ENCODE data around the gene OR6C68. TPM values are rescaled to one million over a fixed set of nuclear protein-coding genes. Genes with fewer than 3 reads are reported as not detected.

OR6C68 gene
- total RNA-seq (not detected), polyA plus RNA-seq (not detected)

DNA sequence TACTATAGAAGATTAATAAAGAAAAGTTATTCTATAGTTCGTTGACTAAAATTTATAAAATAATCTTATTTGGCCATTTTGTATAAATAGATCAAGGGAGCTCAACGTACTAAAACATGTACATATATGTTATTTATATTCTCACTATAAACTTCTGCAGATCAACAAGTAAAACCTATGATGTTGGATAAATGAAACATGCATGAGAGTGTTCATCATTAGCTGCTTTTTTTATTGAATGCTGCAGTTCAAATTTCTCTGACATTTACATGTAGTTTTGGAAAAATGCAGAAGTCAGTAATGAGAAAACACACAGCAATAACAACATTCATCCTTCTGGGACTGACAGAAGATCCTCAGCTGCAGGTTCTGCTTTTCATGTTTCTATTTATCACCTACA, at the start of gene OR6C68:
Gene OR6C68 (plus strand): TSS at position 301 of the 400 bp plus-strand sequence. CDS start 0 bp downstream, at position 301.
- TF ChIP-seq JUND (IDR thresholded peaks at IDR 0.05), result no peak
- no peak for TF ChIP-seq YY1 (IDR thresholded peaks at IDR 0.05)
- TF ChIP-seq, protein P1, sequence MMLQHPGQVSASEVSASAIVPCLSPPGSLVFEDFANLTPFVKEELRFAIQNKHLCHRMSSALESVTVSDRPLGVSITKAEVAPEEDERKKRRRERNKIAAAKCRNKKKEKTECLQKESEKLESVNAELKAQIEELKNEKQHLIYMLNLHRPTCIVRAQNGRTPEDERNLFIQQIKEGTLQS (IDR thresholded peaks at IDR 0.05), result no peak
- 71% methylated on average over 2 of the region's 2 CpGs for WGBS
- H3K4me3 ChIP-seq (ENCODE audit: low read depth in 1 of 3, low read length in 3 of 3), result no peak within 1 kb of the TSS

DNA sequence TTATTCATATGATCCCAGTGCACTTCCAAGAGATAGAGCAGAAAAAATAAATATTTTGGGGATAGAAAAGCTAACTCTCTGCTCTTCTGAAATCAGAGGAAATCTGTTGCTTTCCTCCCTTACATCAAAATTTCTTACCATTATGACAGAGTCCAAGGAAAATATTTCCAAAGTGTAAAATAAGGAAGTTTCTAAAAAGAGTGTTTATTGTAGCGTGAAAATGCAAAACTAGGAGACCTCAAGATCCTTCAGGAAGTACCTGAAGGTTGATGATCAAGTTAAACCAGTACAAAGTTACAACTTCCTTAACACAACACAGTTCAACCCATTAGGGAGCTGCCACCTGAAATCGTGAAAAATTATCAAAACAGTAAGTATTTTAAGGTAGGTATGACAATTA, 48.4 kb upstream of the OR6C68 start, which contains the start of gene OR6C2:
Gene OR6C2 (plus strand): TSS at position 301 of the 400 bp plus-strand sequence. CDS start 8,138 bp downstream, outside the sequence.
- H3K4me3 ChIP-seq (ENCODE audit: low read depth in 1 of 3, low read length in 3 of 3), result no peak within 1 kb of the TSS
- 57% methylated on average over 2 of the region's 2 CpGs for WGBS
- H3K36me3 ChIP-seq (ENCODE audit: control insufficient read depth in 4 of 4, insufficient read depth in 3 of 4, low read depth in 1 of 4, low read length in 3 of 4), result no peaks in the 10 kb centered on the region
- no peaks in the 10 kb centered on the region for H3K27me3 ChIP-seq (ENCODE audit: control insufficient read depth in 4 of 4, insufficient read depth in 4 of 4, low read length in 3 of 4)
- no peak within 1 kb of the TSS for H3K27ac ChIP-seq (ENCODE audit: low read depth in 1 of 2, low read length in 2 of 2)
- DNase-seq (ENCODE audit: low spot score), result no peak
- TF ChIP-seq FOXA2 (IDR thresholded peaks at IDR 0.05), result no peak
- TF ChIP-seq RXRA (IDR thresholded peaks at IDR 0.05), result no peak
- no peak for TF ChIP-seq JUND (IDR thresholded peaks at IDR 0.05)
- no peak for TF ChIP-seq SP1 (IDR thresholded peaks at IDR 0.05)
- TF ChIP-seq YY1 (IDR thresholded peaks at IDR 0.05), result no peak
- TF ChIP-seq HNF4G (IDR thresholded peaks at IDR 0.05), result no peak
- TF ChIP-seq FOXA1 (IDR thresholded peaks at IDR 0.05), result no peak
- TF ChIP-seq RAD21 (IDR thresholded peaks at IDR 0.05), result no peak
- TF ChIP-seq HNF4A (conservative IDR thresholded peaks at IDR 0.05), result no peak
- TF ChIP-seq, protein P2, sequence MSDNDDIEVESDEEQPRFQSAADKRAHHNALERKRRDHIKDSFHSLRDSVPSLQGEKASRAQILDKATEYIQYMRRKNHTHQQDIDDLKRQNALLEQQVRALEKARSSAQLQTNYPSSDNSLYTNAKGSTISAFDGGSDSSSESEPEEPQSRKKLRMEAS (IDR thresholded peaks at IDR 0.05), result no peak
- TF ChIP-seq, protein P1 (IDR thresholded peaks at IDR 0.05), result no peak
- TF ChIP-seq, protein P3, sequence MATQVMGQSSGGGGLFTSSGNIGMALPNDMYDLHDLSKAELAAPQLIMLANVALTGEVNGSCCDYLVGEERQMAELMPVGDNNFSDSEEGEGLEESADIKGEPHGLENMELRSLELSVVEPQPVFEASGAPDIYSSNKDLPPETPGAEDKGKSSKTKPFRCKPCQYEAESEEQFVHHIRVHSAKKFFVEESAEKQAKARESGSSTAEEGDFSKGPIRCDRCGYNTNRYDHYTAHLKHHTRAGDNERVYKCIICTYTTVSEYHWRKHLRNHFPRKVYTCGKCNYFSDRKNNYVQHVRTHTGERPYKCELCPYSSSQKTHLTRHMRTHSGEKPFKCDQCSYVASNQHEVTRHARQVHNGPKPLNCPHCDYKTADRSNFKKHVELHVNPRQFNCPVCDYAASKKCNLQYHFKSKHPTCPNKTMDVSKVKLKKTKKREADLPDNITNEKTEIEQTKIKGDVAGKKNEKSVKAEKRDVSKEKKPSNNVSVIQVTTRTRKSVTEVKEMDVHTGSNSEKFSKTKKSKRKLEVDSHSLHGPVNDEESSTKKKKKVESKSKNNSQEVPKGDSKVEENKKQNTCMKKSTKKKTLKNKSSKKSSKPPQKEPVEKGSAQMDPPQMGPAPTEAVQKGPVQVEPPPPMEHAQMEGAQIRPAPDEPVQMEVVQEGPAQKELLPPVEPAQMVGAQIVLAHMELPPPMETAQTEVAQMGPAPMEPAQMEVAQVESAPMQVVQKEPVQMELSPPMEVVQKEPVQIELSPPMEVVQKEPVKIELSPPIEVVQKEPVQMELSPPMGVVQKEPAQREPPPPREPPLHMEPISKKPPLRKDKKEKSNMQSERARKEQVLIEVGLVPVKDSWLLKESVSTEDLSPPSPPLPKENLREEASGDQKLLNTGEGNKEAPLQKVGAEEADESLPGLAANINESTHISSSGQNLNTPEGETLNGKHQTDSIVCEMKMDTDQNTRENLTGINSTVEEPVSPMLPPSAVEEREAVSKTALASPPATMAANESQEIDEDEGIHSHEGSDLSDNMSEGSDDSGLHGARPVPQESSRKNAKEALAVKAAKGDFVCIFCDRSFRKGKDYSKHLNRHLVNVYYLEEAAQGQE (IDR thresholded peaks at IDR 0.05), result no peak
- TF ChIP-seq NR2F2 (IDR thresholded peaks at IDR 0.05), result no peak
- TF ChIP-seq GABPA (IDR thresholded peaks at IDR 0.05 in 1 of 2, conservative IDR thresholded peaks at IDR 0.05 in 1 of 2), result no peak
- TF ChIP-seq EGR1 (IDR thresholded peaks at IDR 0.05; ENCODE audit: low read depth in 2 of 2), result no peak
- TF ChIP-seq, protein P4, sequence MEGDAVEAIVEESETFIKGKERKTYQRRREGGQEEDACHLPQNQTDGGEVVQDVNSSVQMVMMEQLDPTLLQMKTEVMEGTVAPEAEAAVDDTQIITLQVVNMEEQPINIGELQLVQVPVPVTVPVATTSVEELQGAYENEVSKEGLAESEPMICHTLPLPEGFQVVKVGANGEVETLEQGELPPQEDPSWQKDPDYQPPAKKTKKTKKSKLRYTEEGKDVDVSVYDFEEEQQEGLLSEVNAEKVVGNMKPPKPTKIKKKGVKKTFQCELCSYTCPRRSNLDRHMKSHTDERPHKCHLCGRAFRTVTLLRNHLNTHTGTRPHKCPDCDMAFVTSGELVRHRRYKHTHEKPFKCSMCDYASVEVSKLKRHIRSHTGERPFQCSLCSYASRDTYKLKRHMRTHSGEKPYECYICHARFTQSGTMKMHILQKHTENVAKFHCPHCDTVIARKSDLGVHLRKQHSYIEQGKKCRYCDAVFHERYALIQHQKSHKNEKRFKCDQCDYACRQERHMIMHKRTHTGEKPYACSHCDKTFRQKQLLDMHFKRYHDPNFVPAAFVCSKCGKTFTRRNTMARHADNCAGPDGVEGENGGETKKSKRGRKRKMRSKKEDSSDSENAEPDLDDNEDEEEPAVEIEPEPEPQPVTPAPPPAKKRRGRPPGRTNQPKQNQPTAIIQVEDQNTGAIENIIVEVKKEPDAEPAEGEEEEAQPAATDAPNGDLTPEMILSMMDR (IDR thresholded peaks at IDR 0.05; ENCODE audit: low read depth, low read length, missing input control), result no peak
- TF ChIP-seq TAF1 (conservative IDR thresholded peaks at IDR 0.05), result no peak
- TF ChIP-seq, protein P5, sequence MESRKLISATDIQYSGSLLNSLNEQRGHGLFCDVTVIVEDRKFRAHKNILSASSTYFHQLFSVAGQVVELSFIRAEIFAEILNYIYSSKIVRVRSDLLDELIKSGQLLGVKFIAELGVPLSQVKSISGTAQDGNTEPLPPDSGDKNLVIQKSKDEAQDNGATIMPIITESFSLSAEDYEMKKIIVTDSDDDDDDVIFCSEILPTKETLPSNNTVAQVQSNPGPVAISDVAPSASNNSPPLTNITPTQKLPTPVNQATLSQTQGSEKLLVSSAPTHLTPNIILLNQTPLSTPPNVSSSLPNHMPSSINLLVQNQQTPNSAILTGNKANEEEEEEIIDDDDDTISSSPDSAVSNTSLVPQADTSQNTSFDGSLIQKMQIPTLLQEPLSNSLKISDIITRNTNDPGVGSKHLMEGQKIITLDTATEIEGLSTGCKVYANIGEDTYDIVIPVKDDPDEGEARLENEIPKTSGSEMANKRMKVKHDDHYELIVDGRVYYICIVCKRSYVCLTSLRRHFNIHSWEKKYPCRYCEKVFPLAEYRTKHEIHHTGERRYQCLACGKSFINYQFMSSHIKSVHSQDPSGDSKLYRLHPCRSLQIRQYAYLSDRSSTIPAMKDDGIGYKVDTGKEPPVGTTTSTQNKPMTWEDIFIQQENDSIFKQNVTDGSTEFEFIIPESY (IDR thresholded peaks at IDR 0.05), result no peak
- H3K4me1 ChIP-seq (ENCODE audit: control insufficient read depth in 4 of 4, insufficient read depth in 4 of 4, low read length in 3 of 4), result no peaks in the 10 kb centered on the region
- H3K9me3 ChIP-seq (ENCODE audit: control insufficient read depth in 4 of 4, low read length in 3 of 4), result peaks cover 0 to 5% (median under 1%) of the 10 kb centered on the region in 4 donors
- no peak within 1 kb of the TSS for H3K9ac ChIP-seq (ENCODE audit: low read depth in 1 of 2, low read length in 2 of 2)

More for the DNA sequence above, at the start of gene OR6C68:
- no peak within 1 kb of the TSS for H3K9ac ChIP-seq (ENCODE audit: low read depth in 1 of 2, low read length in 2 of 2)
- H3K4me1 ChIP-seq (ENCODE audit: control insufficient read depth in 4 of 4, insufficient read depth in 4 of 4, low read length in 3 of 4), result no peaks in the 10 kb centered on the region
- DNase-seq (ENCODE audit: low spot score), result no peak
- no peaks in the 10 kb centered on the region for H3K36me3 ChIP-seq (ENCODE audit: control insufficient read depth in 4 of 4, insufficient read depth in 3 of 4, low read depth in 1 of 4, low read length in 3 of 4)
- no peak within 1 kb of the TSS for H3K27ac ChIP-seq (ENCODE audit: low read depth in 1 of 2, low read length in 2 of 2)
- H3K9me3 ChIP-seq (ENCODE audit: control insufficient read depth in 4 of 4, low read length in 3 of 4), result no peaks in the 10 kb centered on the region
- H3K27me3 ChIP-seq (ENCODE audit: control insufficient read depth in 4 of 4, insufficient read depth in 4 of 4, low read length in 3 of 4), result no peaks in the 10 kb centered on the region

All from liver (tissue), 9 donors.